ENCODE measurements around the gene CMPK1. TPM values are rescaled to one million over a fixed set of nuclear protein-coding genes. Genes with fewer than 3 reads are reported as not detected.
A peak's percentile ranks its signal among the peaks of the same experiment; 100 is the strongest.

CMPK1 gene
- total and polyA plus RNA-seq, 9 donors, result 38.8 to 109 (median 64.1) TPM

DNA sequence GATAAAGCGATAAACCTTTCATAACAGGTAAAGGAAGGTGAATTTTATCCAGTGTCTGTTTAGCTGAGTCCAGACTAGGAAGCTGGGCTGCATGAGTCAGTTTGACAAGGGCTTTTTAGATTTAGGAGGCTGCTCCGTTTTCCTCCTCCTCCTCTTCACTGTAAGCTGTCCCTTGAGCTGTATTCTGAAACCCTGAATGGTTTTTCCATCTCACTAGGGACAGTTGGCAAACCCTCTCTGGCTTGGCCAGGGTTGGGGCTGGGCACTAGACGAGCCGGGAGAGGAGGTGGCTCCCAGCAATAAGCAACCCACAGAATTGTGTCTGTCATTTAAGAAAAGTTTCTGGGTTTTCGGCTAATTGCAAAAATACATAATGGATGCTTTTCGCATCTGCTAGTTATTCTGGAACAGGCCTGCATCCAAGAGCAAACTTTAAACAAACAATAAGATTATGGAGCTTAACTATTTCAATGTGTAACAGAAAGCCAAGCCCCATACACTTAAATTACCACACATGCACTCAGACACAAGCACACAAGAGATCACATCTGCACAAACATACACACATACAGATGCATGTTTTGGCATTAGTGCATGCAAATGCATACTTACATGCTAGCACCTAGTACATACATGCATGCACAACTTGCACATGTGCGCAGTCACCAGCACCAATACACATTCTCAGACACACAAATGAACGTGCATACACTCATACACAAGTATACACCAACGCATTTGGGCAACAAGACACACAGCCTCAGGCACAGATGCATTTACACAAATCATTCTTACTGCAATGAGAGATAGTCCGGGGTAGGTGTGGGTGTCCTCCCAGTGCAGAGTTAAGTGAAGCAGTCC lies 54.7 kb downstream of the CMPK1 start:
- DNase-seq, result no peak
- intact Hi-C loops (cut with DNase I), result no loop called here
- H3K4me1 ChIP-seq (ENCODE audit: insufficient read depth), result no peaks in the 10 kb centered on the region
- H3K9me3 ChIP-seq, result no peaks in the 10 kb centered on the region
- 17 to 20% (median 17%) methylated on average over 10 of the region's 10 CpGs for WGBS, 3 donors
- H3K27ac ChIP-seq, result no peak overlapping the region
- H3K4me3 ChIP-seq, result no peak overlapping the region
- H3K36me3 ChIP-seq, result no peaks in the 10 kb centered on the region
- no peaks in the 10 kb centered on the region for H3K27me3 ChIP-seq
- TF ChIP-seq, protein P1, sequence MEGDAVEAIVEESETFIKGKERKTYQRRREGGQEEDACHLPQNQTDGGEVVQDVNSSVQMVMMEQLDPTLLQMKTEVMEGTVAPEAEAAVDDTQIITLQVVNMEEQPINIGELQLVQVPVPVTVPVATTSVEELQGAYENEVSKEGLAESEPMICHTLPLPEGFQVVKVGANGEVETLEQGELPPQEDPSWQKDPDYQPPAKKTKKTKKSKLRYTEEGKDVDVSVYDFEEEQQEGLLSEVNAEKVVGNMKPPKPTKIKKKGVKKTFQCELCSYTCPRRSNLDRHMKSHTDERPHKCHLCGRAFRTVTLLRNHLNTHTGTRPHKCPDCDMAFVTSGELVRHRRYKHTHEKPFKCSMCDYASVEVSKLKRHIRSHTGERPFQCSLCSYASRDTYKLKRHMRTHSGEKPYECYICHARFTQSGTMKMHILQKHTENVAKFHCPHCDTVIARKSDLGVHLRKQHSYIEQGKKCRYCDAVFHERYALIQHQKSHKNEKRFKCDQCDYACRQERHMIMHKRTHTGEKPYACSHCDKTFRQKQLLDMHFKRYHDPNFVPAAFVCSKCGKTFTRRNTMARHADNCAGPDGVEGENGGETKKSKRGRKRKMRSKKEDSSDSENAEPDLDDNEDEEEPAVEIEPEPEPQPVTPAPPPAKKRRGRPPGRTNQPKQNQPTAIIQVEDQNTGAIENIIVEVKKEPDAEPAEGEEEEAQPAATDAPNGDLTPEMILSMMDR (IDR thresholded peaks at IDR 0.05), result no peak
- TF ChIP-seq POLR2A (IDR thresholded peaks at IDR 0.05) (no peak), EP300 (IDR thresholded peaks at IDR 0.05) (no peak)

DNA sequence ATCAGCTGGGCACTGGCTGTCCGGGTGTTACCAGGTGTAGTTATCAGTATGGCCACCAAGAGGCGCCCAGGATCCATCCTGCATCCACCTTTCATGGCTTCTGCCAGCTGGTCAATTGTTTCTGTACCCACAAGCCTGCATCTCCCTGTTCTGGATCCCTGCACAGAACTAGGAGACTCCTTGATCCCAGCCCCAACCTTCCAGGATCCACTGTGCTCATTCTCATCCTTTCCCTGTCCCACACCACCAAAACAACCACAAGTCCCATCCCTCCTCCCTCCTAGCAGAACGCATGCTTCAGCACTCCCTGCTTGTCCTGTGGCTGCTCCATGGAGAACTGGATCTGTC lies 55.3 kb downstream of the CMPK1 start:
- 12 to 18% (median 13%) methylated on average over 3 of the region's 3 CpGs for WGBS, 3 donors
- DNase-seq, result peak in 3 of 5 donors; percentile 23 to 42 (median 23)

GRCh38 chr1:47389731-47390130 lies 56.1 kb downstream of the CMPK1 start:
- TF ChIP-seq EP300 (IDR thresholded peaks at IDR 0.05) (no peak), POLR2A (IDR thresholded peaks at IDR 0.05) (no peak)
- TF ChIP-seq, protein P1 (IDR thresholded peaks at IDR 0.05), result no peak
- H3K36me3 ChIP-seq, result no peaks in the 10 kb centered on the region
- WGBS, 3 donors, result 34 to 40% (median 40%) methylated on average over 2 of the region's 2 CpGs

More for the DNA sequence above, 55.3 kb downstream of the CMPK1 start:
- no peaks in the 10 kb centered on the region for H3K27me3 ChIP-seq
- no peaks in the 10 kb centered on the region for H3K4me1 ChIP-seq (ENCODE audit: insufficient read depth)
- H3K4me3 ChIP-seq, result no peak overlapping the region
- intact Hi-C loops (cut with DNase I), result no loop called here
- no peaks in the 10 kb centered on the region for H3K9me3 ChIP-seq
- H3K27ac ChIP-seq, result no peak overlapping the region
- no peaks in the 10 kb centered on the region for H3K36me3 ChIP-seq
- TF ChIP-seq, protein P1 (IDR thresholded peaks at IDR 0.05), result no peak
- TF ChIP-seq POLR2A (IDR thresholded peaks at IDR 0.05), result no peak
- TF ChIP-seq EP300 (IDR thresholded peaks at IDR 0.05), result no peak

DNA sequence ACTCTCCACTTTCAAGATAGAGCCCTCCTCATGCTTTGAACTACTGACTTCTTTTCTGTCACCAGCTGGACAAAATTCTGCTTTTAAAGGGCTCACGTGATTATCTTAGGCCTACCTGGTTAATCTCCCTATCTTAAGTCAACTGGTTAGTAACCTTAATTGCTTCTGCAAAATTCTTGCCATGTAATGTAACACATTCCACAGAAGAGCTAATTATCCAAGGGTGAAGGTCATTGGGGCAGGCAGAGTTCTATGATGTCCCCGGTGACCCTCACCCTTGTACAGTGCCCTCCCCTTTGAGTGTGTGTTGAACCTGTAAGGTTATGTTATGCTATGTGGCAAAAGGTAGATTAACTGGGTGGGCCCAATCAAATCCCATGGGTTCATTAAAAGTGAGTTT lies 57.3 kb downstream of the CMPK1 start:
- no peak overlapping the region for H3K4me3 ChIP-seq
- no peaks in the 10 kb centered on the region for H3K4me1 ChIP-seq (ENCODE audit: insufficient read depth)
- no peaks in the 10 kb centered on the region for H3K27me3 ChIP-seq
- intact Hi-C loops (cut with DNase I), result no loop called here
- H3K27ac ChIP-seq, result no peak overlapping the region
- DNase-seq, result no peak
- H3K36me3 ChIP-seq, result no peaks in the 10 kb centered on the region
- WGBS, 3 donors, result 40 to 75% (median 57%) methylated on average over 2 of the region's 2 CpGs
- H3K9me3 ChIP-seq, result no peaks in the 10 kb centered on the region
- no peak for TF ChIP-seq POLR2A (IDR thresholded peaks at IDR 0.05)
- TF ChIP-seq EP300 (IDR thresholded peaks at IDR 0.05), result no peak
- TF ChIP-seq, protein P1 (IDR thresholded peaks at IDR 0.05), result no peak

More at GRCh38 chr1:47389731-47390130, 56.1 kb downstream of the CMPK1 start:
- intact Hi-C loops (cut with DNase I), result no loop called here
- H3K4me1 ChIP-seq (ENCODE audit: insufficient read depth), result no peaks in the 10 kb centered on the region
- H3K9me3 ChIP-seq, result no peaks in the 10 kb centered on the region
- no peaks in the 10 kb centered on the region for H3K27me3 ChIP-seq
- no peak overlapping the region for H3K4me3 ChIP-seq
- H3K27ac ChIP-seq, result no peak overlapping the region
- no peak for DNase-seq

Data from ovary (tissue), 9 donors.